Glomerular visceral epithelial cell (primary cell): Measurements from ENCODE around the gene C10orf62.
A peak's percentile ranks its signal among the peaks of the same experiment; 100 is the strongest.
"Not testable (repeated sequence)": the region's sequence is repeated elsewhere in the genome, so short reads cannot be mapped to it uniquely, and the experiment has no call there.

Experiments used
- DNase-seq: peaks from one replicate; pipeline ENCODE4 v3.0.0-alpha.2; 2016; ENCODE audit errors: extremely low spot score

Gene C10orf62, protein sequence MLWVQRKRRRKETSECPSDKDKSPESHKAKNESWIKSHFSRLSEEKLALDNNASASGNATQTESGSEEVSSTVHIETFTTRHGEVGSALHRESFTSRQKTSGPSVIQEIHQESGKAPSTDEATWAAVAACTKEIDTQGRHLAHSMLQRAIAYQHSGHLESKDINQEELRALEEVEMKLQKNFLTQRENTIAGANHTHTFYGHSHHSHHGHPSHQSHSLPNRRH

DNA sequence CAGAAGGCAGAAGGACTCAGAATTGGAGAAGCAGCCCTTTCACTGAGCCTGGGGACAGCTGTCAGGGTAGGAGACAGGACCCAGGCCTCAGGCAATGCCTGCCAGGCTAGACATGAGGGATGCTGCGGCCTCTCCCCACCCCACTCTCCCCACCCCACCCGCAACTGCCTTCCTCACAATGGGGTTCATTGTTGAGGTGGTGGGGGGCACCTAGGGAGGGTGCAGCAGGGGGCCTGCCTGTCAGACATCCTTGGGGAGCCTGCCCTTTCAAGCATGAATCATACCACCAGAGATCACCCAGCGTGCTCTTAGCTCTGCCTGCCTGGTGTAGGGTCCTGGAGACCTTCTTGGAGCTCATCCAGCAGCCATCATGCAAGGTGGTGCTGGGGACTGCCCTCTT is at the start of gene C10orf62:
Gene C10orf62 (plus strand): TSS at position 243 of the 400 bp plus-strand sequence. CDS start 177 bp downstream, outside the sequence.
- no peak for DNase-seq

GRCh38 chr10:97540669-97541500 is 48.6 kb upstream of the C10orf62 start:
- DNase-seq = no peak

GRCh38 chr10:97542169-97543024 is 47.1 kb upstream of the C10orf62 start:
- peak; percentile 87 for DNase-seq

DNA sequence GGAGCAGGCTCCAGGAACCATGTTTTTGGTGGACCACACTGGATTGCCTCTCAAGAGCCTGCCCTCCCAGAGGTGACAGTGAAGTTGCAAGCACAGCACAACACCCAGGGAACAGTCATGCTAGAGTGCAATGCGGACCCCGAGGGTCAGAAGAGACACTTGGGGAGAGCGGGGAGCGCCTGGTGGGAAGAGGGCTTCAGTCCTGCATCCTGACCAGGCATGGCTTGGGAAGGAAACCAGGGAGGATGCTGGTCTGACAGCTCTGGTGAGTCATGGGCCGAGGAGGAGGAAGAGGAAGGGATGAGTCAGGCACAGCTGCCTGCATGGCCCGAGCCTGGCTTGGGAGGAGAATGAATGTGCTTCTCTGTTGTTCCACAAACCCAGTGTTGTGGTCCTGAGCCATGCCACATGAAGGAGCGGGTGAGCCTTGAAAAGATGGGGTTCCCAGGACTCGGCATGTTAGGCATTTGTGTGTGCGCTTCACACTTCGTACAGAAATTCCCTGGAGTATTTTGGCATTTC is 46.4 kb upstream of the C10orf62 start:
- peak; percentile 94 for DNase-seq

DNA sequence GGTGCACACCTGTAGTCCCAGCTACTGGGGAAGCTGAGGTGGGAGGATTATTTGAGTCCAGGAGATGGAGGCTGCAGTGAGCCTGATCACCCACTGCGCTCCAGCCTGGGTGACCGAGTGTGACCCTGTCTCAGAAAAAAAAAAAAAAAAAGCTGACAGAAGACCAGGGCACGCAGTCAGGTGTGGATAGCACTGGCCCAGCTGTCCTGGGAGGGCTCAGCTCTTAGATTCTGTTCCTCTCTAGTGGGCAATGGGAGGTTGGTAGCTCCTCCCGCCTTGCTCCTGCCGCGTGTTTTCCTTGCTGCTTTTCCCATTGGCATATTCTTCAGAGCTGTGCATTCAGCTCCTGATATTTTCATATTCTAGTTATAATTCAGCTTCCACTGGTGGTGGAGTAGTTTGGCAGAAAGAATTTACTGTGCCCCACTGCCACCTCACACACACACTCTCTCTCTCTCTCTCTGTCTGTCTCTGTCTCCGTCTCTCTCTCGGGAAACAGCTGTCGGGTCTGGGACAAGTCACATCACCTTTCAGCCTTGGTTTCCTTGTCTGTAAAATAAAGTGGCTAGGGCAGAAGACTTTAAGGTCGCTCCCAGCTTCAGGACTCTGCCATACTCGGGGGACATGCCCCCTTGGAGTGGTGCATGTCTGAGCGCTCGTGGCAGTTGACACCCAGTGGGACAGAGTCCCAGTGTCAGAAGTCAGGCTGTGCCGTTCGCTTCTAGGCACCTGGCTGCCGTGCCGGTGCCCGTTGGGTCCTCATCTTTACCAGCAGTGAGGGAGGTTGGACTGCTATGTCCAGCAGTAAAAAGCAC is 42.9 kb upstream of the C10orf62 start:
- DNase-seq = no peak

DNA sequence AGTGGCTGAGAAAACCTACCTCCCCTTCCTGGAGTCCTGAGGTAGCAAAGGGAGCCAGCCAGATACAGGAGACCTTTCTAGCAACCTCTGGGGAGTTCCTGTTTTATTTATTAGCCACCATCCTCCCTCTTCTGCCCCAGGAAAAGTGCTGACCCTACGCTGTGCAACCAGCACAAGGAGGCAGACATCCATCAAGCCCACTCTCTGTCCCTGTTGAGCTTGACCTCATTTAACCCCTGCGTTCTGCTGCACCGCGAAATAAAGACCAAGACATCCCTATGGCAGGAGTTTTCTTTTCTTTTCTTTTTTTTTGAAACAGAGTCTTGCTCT is 42.3 kb upstream of the C10orf62 start:
- no peak for DNase-seq

- peak; percentile 56 for DNase-seq
Observed at GRCh38 chr10:97547962-97548361, 41.6 kb upstream of the C10orf62 start.

- DNase-seq = no peak
Observed at GRCh38 chr10:97548828-97549455, 40.6 kb upstream of the C10orf62 start.

- DNase-seq = no peak
Observed at GRCh38 chr10:97549587-97550322, 39.8 kb upstream of the C10orf62 start.

- DNase-seq = no peak
Observed at GRCh38 chr10:97550336-97551149, 39.0 kb upstream of the C10orf62 start.

- DNase-seq = no peak
Observed at GRCh38 chr10:97551271-97551670, 38.2 kb upstream of the C10orf62 start.

DNA sequence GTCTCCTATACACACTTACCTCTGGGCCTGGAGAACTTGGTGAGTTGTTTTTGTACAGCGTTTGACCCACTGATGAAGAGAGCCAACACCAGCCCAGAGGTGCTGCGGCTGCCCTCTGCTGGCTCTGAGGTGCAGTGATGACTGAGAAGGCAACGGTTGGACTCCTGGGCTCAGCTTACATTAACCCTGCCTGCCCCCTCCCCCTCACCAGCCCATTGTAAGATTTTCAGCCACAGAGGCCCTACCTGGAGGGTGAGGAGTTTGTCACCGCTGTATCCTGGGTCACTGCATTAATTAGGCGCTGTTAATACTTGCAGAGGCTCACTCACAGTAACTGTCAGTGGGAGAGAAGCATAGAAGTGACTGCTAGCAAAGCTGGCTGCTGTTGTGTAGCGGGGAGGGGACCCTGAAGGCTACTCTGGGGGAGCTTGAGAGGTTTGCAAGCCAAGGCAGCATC is 35.9 kb upstream of the C10orf62 start:
- peak; percentile 74 for DNase-seq

DNA sequence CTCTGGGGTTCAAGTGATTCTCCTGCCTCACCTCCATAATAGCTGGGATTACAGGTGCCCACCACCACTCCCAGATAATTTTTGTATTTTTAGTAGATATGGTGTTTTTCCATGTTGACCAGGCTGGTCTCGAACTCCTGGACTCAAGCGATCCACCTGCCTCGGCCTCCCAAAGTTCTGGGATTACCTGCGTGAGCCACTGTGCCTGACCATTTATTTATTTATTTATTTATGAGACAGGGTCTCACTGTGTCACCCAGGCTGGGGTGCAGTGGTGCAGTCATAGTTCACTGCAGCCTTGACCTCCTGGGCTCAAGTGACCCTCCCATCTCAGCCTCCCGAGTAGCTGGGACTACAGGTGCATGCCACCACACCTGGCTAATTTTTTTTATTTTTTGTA is 35.2 kb upstream of the C10orf62 start:
- not testable (repeated sequence) for DNase-seq

DNA sequence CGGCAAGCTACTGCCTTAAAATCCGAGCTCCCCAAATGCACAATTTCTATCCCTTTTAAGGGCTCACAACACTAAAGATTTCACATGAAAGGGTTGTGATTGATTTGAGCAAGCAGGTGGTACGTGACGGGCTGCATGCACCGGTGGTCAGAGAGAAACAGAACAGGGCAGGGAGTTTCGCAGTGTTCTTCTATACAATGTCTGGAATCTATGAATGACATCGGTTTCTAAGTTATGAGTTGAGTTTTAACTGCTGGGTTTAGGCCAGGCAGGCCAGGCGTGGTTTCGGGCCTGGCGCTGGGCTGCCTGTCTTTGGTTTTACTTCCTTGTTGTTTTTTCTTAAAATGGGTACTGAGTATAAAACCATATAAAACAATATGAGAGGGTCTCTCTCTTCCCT is 34.0 kb upstream of the C10orf62 start:
- DNase-seq = peak; percentile 38

- peak; percentile 87 for DNase-seq
Observed at GRCh38 chr10:97560731-97561381, 28.7 kb upstream of the C10orf62 start.

DNA sequence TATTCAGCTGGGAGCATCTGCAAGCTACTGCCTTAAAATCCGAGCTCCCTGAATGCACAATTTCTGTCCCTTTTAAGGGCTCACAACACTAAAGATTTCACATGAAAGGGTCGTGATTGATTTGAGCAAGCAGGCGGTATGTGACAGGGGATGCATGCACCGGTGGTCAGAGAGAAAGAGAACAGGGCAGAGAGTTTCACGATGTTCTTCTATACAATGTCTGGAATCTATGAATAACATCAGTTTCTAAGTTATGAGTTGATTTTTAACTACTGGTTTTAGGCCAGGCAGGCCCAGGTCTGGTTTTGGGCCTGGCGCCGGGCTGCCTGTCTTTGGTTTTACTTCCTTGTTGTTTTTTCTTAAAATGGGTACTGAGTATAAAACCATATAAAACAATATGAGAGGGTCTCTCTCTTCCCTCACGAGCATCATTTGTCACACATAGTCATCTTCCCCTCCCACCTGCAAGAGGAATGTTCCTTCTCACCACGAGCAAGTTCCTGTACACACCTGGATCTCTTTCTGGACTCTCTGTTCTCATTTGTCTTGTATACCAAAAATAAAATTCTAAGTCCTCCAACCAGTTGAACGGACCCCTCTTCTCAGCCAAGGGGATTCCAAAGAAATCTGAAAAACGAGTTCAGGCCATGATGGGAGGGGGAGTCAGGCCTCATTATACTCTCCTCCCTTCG is 28.0 kb upstream of the C10orf62 start:
- DNase-seq = not testable (repeated sequence)

DNA sequence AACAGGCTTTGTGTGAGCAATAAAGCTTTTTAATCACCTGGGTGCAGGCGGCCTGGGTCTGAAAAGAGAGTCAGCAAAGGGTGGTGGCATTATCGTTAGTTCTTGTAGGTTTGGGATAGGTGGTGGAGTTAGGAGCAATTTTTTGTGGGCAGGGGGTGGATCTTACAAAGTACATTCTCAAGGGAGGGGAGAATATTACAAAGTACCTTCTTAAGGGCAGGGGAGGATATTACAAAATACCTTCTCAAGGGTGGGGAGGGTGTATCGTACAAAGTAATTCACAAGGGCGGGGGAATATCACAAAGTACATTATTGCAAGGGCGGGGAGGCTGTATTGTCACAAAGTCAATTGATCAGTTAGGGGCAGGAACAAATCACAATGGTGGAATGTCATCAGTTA is 27.2 kb upstream of the C10orf62 start:
- not testable (repeated sequence) for DNase-seq

- no peak for DNase-seq
Observed at GRCh38 chr10:97563337-97563736, 26.2 kb upstream of the C10orf62 start.
